Measurements from ENCODE around the gene GPRC5C.

DNA sequence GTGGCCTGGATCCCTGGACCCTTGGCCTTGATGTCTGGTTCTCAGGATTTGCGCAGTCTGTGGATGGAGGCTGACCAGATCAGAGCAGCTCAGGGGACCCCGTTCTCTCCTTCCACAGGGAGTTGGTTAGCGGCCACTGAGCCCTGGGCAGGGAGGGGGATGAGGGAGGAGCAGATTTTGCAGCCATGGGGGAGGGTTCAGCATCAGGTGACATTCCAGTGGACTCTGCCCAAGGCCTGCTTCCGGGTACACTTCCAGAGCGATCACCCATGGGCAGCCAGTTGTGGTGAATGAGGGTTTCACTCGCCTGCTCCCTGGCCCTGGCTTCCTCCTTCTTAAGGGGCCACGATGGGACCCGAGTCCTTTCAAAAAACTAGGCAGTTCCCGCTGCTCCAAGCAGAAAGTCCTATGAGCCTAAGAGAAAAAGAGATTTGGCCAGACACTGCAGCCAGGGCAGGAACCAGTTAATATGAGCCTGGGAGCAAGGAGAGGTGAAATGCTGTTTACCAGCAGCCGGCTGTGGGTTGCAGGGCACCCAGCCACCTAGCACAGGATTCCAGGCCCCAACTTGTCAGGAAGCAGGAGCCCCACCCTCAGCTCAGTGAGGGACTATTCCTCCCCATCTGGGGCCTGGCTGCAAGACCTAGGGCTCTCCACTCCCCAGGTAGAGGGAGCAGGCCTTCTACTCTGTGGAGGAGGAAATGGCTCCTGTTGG is 4.7 kb upstream of the GPRC5C start:
- TF ChIP-seq, protein P1, sequence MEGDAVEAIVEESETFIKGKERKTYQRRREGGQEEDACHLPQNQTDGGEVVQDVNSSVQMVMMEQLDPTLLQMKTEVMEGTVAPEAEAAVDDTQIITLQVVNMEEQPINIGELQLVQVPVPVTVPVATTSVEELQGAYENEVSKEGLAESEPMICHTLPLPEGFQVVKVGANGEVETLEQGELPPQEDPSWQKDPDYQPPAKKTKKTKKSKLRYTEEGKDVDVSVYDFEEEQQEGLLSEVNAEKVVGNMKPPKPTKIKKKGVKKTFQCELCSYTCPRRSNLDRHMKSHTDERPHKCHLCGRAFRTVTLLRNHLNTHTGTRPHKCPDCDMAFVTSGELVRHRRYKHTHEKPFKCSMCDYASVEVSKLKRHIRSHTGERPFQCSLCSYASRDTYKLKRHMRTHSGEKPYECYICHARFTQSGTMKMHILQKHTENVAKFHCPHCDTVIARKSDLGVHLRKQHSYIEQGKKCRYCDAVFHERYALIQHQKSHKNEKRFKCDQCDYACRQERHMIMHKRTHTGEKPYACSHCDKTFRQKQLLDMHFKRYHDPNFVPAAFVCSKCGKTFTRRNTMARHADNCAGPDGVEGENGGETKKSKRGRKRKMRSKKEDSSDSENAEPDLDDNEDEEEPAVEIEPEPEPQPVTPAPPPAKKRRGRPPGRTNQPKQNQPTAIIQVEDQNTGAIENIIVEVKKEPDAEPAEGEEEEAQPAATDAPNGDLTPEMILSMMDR (IDR thresholded peaks at IDR 0.05): no peak
- TF ChIP-seq POLR2A (IDR thresholded peaks at IDR 0.05): no peak
